Measurements from ENCODE around the gene AKAP6.

The AKAP6 gene

DNA sequence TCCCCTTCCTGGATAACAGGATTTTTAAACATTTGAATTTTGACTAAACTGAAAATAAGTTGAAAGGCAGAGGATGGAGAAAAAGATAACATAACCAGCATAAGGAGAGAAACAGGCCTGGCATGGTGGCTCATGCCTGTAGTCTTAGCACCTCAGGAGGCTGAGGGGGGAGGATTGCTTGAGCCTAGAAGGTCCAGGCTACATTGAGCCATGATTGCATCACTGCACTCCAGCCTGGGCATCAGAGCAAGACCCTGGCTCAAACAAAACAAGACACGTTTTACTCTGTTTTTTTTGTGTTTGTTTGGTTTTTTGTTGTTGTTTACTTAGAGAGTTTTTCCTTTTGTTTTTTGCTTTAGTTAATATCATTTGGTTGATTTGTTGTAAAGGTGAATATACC is 8.7 kb downstream of the AKAP6 start:
- TF ChIP-seq, protein P1, sequence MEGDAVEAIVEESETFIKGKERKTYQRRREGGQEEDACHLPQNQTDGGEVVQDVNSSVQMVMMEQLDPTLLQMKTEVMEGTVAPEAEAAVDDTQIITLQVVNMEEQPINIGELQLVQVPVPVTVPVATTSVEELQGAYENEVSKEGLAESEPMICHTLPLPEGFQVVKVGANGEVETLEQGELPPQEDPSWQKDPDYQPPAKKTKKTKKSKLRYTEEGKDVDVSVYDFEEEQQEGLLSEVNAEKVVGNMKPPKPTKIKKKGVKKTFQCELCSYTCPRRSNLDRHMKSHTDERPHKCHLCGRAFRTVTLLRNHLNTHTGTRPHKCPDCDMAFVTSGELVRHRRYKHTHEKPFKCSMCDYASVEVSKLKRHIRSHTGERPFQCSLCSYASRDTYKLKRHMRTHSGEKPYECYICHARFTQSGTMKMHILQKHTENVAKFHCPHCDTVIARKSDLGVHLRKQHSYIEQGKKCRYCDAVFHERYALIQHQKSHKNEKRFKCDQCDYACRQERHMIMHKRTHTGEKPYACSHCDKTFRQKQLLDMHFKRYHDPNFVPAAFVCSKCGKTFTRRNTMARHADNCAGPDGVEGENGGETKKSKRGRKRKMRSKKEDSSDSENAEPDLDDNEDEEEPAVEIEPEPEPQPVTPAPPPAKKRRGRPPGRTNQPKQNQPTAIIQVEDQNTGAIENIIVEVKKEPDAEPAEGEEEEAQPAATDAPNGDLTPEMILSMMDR (IDR thresholded peaks at IDR 0.05; ENCODE audit: low read depth, low read length, poor library complexity, severe bottlenecking) = no peak
- TF ChIP-seq EZH2phosphoT487 (IDR thresholded peaks at IDR 0.05; ENCODE audit: borderline replicate concordance, low read length) = no peak
- no peaks in the 10 kb centered on the region for H3K79me2 ChIP-seq (ENCODE audit: control insufficient read depth, low read length)
- H3F3A ChIP-seq (ENCODE audit: control insufficient read depth, insufficient read depth) = no peaks in the 10 kb centered on the region
- no peak overlapping the region for H3K4me2 ChIP-seq (ENCODE audit: low read length)
- no peak overlapping the region for H3K27ac ChIP-seq (ENCODE audit: low read depth, low read length)
- H4K20me1 ChIP-seq (ENCODE audit: control insufficient read depth, insufficient read depth, low read depth, low read length) = no peaks in the 10 kb centered on the region
- H3K36me3 ChIP-seq (ENCODE audit: control insufficient read depth, low read length) = no peaks in the 10 kb centered on the region
- no peaks in the 10 kb centered on the region for H3K9me3 ChIP-seq (ENCODE audit: control insufficient read depth, insufficient read depth, low read length)
- no peaks in the 10 kb centered on the region for H3K4me1 ChIP-seq (ENCODE audit: control insufficient read depth, low read length)
- no peak overlapping the region for H3K4me3 ChIP-seq (ENCODE audit: low read length)
- H3K9me2 ChIP-seq (replicated peaks; ENCODE audit: control insufficient read depth, low read length) = no peaks in the 10 kb centered on the region; the same call in 1 of the 2 replicates
- H3K27me3 ChIP-seq (ENCODE audit: control insufficient read depth, low read length) = no peaks in the 10 kb centered on the region

DNA sequence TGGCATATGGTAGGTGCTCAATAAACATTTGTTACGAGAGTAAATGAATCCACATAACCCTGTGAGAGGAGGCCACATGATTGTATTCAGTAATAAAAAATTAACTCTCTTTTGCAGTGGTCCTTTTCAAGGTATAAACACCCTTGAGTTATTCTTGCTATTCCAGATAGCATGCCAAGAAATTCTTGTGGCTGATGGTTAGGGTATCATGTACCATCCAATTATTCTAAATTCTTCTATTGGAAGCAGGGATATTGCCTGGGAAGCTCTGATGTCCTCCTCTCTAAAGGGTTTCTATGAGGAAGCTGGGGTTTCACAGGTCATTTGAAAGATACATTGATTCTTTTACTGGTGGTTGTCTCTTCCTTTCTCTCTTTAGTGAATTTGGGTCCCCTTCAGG is 10.1 kb downstream of the AKAP6 start:
- TF ChIP-seq EZH2phosphoT487 (IDR thresholded peaks at IDR 0.05; ENCODE audit: borderline replicate concordance, low read length) = no peak
- TF ChIP-seq, protein P1 (IDR thresholded peaks at IDR 0.05; ENCODE audit: low read depth, low read length, poor library complexity, severe bottlenecking) = no peak
- no peaks in the 10 kb centered on the region for H3F3A ChIP-seq (ENCODE audit: control insufficient read depth, insufficient read depth)
- no peaks in the 10 kb centered on the region for H4K20me1 ChIP-seq (ENCODE audit: control insufficient read depth, insufficient read depth, low read depth, low read length)
- H3K9me3 ChIP-seq (ENCODE audit: control insufficient read depth, insufficient read depth, low read length) = no peaks in the 10 kb centered on the region
- H3K9me2 ChIP-seq (replicated peaks; ENCODE audit: control insufficient read depth, low read length) = no peaks in the 10 kb centered on the region; the same call in 1 of the 2 replicates
- H3K4me2 ChIP-seq (ENCODE audit: low read length) = no peak overlapping the region
- no peak overlapping the region for H3K27ac ChIP-seq (ENCODE audit: low read depth, low read length)
- no peaks in the 10 kb centered on the region for H3K4me1 ChIP-seq (ENCODE audit: control insufficient read depth, low read length)
- H3K79me2 ChIP-seq (ENCODE audit: control insufficient read depth, low read length) = no peaks in the 10 kb centered on the region
- no peaks in the 10 kb centered on the region for H3K36me3 ChIP-seq (ENCODE audit: control insufficient read depth, low read length)
- H3K27me3 ChIP-seq (ENCODE audit: control insufficient read depth, low read length) = no peaks in the 10 kb centered on the region
- H3K4me3 ChIP-seq (ENCODE audit: low read length) = no peak overlapping the region

DNA sequence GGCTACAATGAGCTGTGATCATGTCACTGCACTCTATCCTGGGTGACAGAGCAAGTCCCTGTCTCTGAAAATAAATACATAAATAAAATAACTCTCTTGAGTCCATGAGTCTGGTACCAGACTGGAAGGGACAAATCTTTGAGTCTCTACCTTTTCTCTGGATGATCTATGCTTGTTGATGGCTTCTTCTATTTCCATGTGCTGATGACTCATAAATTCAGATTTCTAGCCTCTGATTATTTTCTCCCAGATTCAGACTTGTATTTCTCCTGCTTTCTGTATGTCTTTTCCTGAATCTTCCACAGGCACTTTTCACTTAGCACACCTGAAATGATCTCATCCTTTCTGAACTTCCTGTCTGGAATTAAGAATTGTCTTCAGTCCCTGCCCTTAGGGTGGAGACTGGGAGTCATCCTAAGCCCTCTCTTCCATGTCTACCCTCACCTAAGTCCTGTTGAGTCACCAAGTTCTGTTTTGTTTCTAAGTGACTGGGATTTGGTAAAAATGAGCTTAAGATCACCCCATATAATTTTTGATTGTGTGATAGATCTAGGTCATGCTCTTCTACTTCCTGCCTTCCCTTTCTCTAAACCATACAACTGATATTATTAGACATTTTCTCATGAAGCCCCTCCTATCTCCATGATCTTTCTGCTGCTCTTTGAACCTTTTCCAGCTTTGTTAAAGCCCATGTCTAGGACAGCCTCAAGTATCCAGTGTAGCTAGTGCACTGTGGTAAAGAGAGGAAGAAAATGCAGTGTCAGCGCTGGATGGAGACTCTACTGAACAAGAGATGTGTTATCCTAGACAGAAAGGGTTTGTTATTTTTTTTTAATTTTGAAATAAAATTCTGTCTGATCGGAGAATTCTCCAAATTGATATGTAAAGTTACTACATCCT is 13.1 kb downstream of the AKAP6 start:
- Histone ChIP-seq H3K4me2 (ENCODE audit: low read length) (no peak overlapping the region), H4K20me1 (ENCODE audit: control insufficient read depth, insufficient read depth, low read depth, low read length) (no peaks in the 10 kb centered on the region)

More for the DNA sequence above, 13.1 kb downstream of the AKAP6 start:
- no peaks in the 10 kb centered on the region for H3K27me3 ChIP-seq (ENCODE audit: control insufficient read depth, low read length)
- no peaks in the 10 kb centered on the region; the same call in 1 of the 2 replicates for H3K9me2 ChIP-seq (replicated peaks; ENCODE audit: control insufficient read depth, low read length)
- no peak overlapping the region for H3K27ac ChIP-seq (ENCODE audit: low read depth, low read length)
- H3K36me3 ChIP-seq (ENCODE audit: control insufficient read depth, low read length) = no peaks in the 10 kb centered on the region
- no peaks in the 10 kb centered on the region for H3K79me2 ChIP-seq (ENCODE audit: control insufficient read depth, low read length)
- H3F3A ChIP-seq (ENCODE audit: control insufficient read depth, insufficient read depth) = no peaks in the 10 kb centered on the region
- no peak for TF ChIP-seq EZH2phosphoT487 (IDR thresholded peaks at IDR 0.05; ENCODE audit: borderline replicate concordance, low read length)
- TF ChIP-seq, protein P1 (IDR thresholded peaks at IDR 0.05; ENCODE audit: low read depth, low read length, poor library complexity, severe bottlenecking) = no peak
- H3K4me3 ChIP-seq (ENCODE audit: low read length) = no peak overlapping the region
- H3K4me1 ChIP-seq (ENCODE audit: control insufficient read depth, low read length) = no peaks in the 10 kb centered on the region
- H3K9me3 ChIP-seq (ENCODE audit: control insufficient read depth, insufficient read depth, low read length) = no peaks in the 10 kb centered on the region
